Peyer's patch (tissue), 4 donors: Measurements from ENCODE around the gene NHSL1. TPM values are rescaled to one million over a fixed set of nuclear protein-coding genes. Genes with fewer than 3 reads are reported as not detected.

Experiments
- DNase-seq, 3 donors: peaks; one replicate each; pipeline ENCODE4 v3.0.0-alpha.2; 2017 to 2019
- H3K27ac ChIP-seq, 4 donors: fragments of 200-600 bp; sonication (generic); one replicate each; pipeline ENCODE4 v1.5.1; 2016 to 2019
- H3K27me3 ChIP-seq, 2 donors: fragments of 200-600 bp; sonication (generic); one replicate each; pipeline ENCODE4 v1.5.1; 2019
- H3K36me3 ChIP-seq, 3 donors: fragments of 200-600 bp; sonication (generic); one replicate each; pipeline ENCODE4 v1.5.1; 2016 to 2019
- H3K4me1 ChIP-seq, 4 donors: fragments of 200-600 bp; sonication (generic); one replicate each; pipeline ENCODE4 v1.5.1; 2016 to 2019
- H3K4me3 ChIP-seq, 4 donors: fragments of 200-600 bp; sonication (generic); 1 replicate in 3 of 4; 2 replicates in 1 of 4; pipeline ENCODE4 v1.5.1; 2016 to 2019; ENCODE audit warnings: mild to moderate bottlenecking in 1 of 4
- H3K9me3 ChIP-seq, 4 donors: fragments of 200-600 bp; sonication (generic); one replicate each; pipeline ENCODE4 v1.5.1; 2016 to 2019; ENCODE audit warnings: mild to moderate bottlenecking in 1 of 4
- CTCF ChIP-seq, 6 experiments: fragments of 450-650 bp in 4 of 6; fragments of 200-600 bp in 2 of 6; sonication (generic) in 1 of 6; IDR thresholded peaks; one replicate each; pipeline ENCODE4 v1.5.1; 2017 to 2019; ENCODE audit warnings: antibody characterized with exemption in 6 of 6, mild to moderate bottlenecking in 3 of 6, moderate library complexity in 1 of 6
- POLR2A ChIP-seq, 2 donors: fragments of 450-650 bp; IDR thresholded peaks; one replicate each; pipeline ENCODE4 v1.5.1; 2017; ENCODE audit warnings: antibody characterized with exemption in 2 of 2, mild to moderate bottlenecking in 2 of 2, moderate library complexity in 2 of 2
- total RNA-seq, 4 donors: library from RNA; depleted of rRNA; stranded (reverse); fragments of >200 nt; gene quantifications; one replicate each; pipeline ENCODE4 v1.1.0, GENCODE V29; 2016

Gene NHSL1
- total RNA-seq, 4 donors from 2014 or later, result 48.7 to 187 (median 160) TPM

DNA sequence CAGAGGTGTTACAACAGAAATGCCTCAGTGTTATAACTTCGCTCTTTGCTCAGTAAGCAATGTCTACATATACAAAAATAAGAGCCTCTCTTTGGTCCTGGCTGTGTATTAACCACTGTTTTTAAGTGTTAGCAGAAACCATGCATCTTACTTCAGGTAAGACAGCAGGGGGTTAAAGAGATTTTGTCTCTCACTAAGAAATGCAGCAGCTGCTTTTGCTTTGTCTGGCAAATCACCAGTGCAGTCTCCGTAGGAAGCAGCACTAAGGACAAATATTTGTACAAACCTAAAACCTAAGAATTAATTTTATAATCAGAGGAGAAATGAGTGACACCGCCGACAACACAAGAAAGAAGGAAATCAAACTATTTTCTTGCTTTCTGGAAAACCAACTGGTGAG is 120.8 kb downstream of the NHSL1 start:
- H3K9me3 ChIP-seq, result no peaks in the 10 kb centered on the region
- H3K27ac ChIP-seq, result no peak overlapping the region
- no peaks in the 10 kb centered on the region for H3K36me3 ChIP-seq
- no peaks in the 10 kb centered on the region for H3K4me1 ChIP-seq
- no peak overlapping the region for H3K4me3 ChIP-seq
- DNase-seq, result no peak
- H3K27me3 ChIP-seq, result no peaks in the 10 kb centered on the region
- no peak for TF ChIP-seq CTCF (IDR thresholded peaks at IDR 0.05)
- no peak for TF ChIP-seq POLR2A (IDR thresholded peaks at IDR 0.05)

GRCh38 chr6:138377844-138378243 is 121.5 kb downstream of the NHSL1 start, which contains the start of gene SMIM28:
Gene SMIM28 (plus strand): TSS chr6:138377905. CDS start chr6:138378073, 168 bp downstream.
- no peaks in the 10 kb centered on the region for H3K36me3 ChIP-seq
- H3K27ac ChIP-seq, result no peak within 1 kb of the TSS
- H3K27me3 ChIP-seq, result no peaks in the 10 kb centered on the region
- H3K4me1 ChIP-seq, result no peaks in the 10 kb centered on the region
- no peak within 1 kb of the TSS for H3K4me3 ChIP-seq
- no peaks in the 10 kb centered on the region for H3K9me3 ChIP-seq
- TF ChIP-seq POLR2A (IDR thresholded peaks at IDR 0.05) (no peak), CTCF (IDR thresholded peaks at IDR 0.05) (no peak)
- DNase-seq, result no peak

DNA sequence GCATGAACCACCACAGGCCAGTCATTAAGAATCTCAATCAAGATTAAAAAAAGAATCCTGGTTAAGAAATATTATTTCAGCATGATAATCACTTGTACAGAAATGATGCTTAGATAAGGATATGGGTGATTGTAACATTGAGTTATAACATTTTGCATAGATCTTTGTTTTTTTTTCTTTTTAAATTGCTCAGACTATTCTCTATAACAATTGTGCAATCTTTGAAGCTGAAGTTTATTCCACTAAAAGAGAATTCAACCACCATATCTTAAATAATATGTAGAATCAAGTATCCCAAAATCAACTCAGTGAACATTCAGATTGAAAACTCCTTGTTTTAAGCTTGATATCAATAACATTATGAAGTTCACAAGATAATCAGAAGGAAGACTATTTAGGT is 122.3 kb downstream of the NHSL1 start:
- Histone ChIP-seq H3K4me3 (no peak overlapping the region), H3K9me3 (no peaks in the 10 kb centered on the region), H3K36me3 (no peaks in the 10 kb centered on the region), H3K27ac (no peak overlapping the region), H3K27me3 (no peaks in the 10 kb centered on the region), H3K4me1 (no peaks in the 10 kb centered on the region)
- no peak for DNase-seq
- TF ChIP-seq POLR2A (IDR thresholded peaks at IDR 0.05) (no peak), CTCF (IDR thresholded peaks at IDR 0.05) (no peak)

- TF ChIP-seq POLR2A (IDR thresholded peaks at IDR 0.05) (no peak), CTCF (IDR thresholded peaks at IDR 0.05) (no peak)
- DNase-seq, result no peak
- no peak overlapping the region for H3K27ac ChIP-seq
These were observed 124.5 kb downstream of the NHSL1 start for GRCh38 chr6:138374815-138375214.

DNA sequence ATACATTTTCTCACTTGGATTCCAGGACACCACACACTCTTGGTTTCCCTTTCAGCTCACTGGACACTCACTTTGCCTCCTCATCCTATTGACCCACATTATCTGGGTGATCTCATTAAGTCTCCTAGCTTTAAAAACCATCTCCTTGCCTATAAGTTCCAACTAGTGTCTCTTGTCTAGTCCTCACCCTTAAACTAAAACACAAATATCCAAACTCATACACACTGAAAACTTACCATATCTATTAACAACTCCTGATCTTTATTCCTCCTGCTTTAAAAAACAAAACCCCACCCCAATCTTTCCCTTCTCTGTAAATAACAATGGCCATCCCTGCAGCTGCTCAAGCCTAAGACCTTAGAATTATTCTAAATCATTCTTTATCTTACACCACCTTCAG is 125.1 kb downstream of the NHSL1 start:
- Histone ChIP-seq H3K27me3 (no peaks in the 10 kb centered on the region), H3K4me1 (no peaks in the 10 kb centered on the region), H3K9me3 (no peaks in the 10 kb centered on the region), H3K27ac (no peak overlapping the region), H3K4me3 (no peak overlapping the region), H3K36me3 (no peaks in the 10 kb centered on the region)
- DNase-seq, result no peak
- TF ChIP-seq POLR2A (IDR thresholded peaks at IDR 0.05) (no peak), CTCF (IDR thresholded peaks at IDR 0.05) (no peak)

More at GRCh38 chr6:138374815-138375214, 124.5 kb downstream of the NHSL1 start:
- Histone ChIP-seq H3K27me3 (no peaks in the 10 kb centered on the region), H3K36me3 (no peaks in the 10 kb centered on the region), H3K4me1 (no peaks in the 10 kb centered on the region), H3K4me3 (no peak overlapping the region), H3K9me3 (no peaks in the 10 kb centered on the region)
